Measurements from ENCODE around the gene FJX1.

Gene FJX1

DNA sequence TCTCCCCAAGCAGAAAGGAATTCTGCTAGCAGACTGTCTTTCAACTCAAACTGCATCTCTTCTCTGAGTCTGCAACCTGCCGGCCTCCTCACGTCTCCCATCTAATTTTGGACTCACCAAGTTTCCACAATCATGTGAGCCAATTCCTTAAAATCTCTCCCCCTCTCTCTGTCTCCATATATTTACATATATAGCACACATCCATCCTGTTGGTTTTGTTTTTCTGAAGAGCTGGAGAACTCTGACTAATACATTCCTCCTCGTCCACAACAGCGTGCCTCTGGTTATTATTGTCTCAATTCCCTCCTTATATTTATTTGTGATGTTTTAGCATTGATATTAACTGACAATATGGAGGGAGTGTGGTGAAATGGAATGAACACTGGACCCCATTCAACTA, 29.6 kb upstream of the FJX1 start:
- no peak overlapping the region for H3K27ac ChIP-seq (ENCODE audit: low read depth, low read length)
- peaks cover 3% of the 10 kb centered on the region; the same call in 1 of the 2 replicates for H3K27me3 ChIP-seq (ENCODE audit: control insufficient read depth, insufficient read depth, low read length)

GRCh38 chr11:35589281-35589680, 29.0 kb upstream of the FJX1 start:
- no peak overlapping the region for H3K27ac ChIP-seq (ENCODE audit: low read depth, low read length)
- no peak overlapping the region for H3K9ac ChIP-seq (ENCODE audit: low read length)
- H3K27me3 ChIP-seq (ENCODE audit: control insufficient read depth, insufficient read depth, low read length) = peaks cover 3% of the 10 kb centered on the region; the same call in 1 of the 2 replicates
- no peak overlapping the region for H3K4me3 ChIP-seq (ENCODE audit: low read depth, low read length)
- no peaks in the 10 kb centered on the region for H3K36me3 ChIP-seq (ENCODE audit: control insufficient read depth, insufficient read depth, low read length)
- H3K4me1 ChIP-seq (ENCODE audit: control insufficient read depth, insufficient read depth, low read length) = no peaks in the 10 kb centered on the region
- no peaks in the 10 kb centered on the region for H3K9me3 ChIP-seq (ENCODE audit: control insufficient read depth, insufficient read depth, low read depth, low read length)

More for the DNA sequence above, 29.6 kb upstream of the FJX1 start:
- no peak overlapping the region for H3K9ac ChIP-seq (ENCODE audit: low read length)
- no peaks in the 10 kb centered on the region for H3K4me1 ChIP-seq (ENCODE audit: control insufficient read depth, insufficient read depth, low read length)
- no peak overlapping the region for H3K4me3 ChIP-seq (ENCODE audit: low read depth, low read length)
- H3K9me3 ChIP-seq (ENCODE audit: control insufficient read depth, insufficient read depth, low read depth, low read length) = no peaks in the 10 kb centered on the region
- no peaks in the 10 kb centered on the region for H3K36me3 ChIP-seq (ENCODE audit: control insufficient read depth, insufficient read depth, low read length)

DNA sequence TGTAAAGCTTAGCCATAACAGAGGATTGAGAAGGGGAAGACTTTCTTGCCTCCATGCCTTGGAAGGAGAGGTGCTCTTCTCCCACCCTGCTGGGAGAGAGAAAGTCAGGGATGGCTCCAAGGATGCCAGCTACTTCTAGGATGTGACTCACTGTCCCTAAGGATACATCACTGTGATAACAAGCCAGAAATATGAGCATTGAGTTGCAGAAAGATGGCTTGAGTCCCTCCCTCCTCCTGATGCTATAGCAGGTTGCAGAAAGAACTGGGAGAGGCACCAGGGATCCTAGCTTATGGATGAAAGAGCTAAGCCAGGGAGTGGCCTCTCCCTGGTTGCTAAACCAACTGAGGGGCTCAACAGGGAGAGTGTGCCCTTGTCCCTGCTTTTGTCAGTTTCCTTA, 27.8 kb upstream of the FJX1 start:
- Histone ChIP-seq H3K27me3 (ENCODE audit: control insufficient read depth, insufficient read depth, low read length) (peaks cover 3% of the 10 kb centered on the region; the same call in 1 of the 2 replicates), H3K36me3 (ENCODE audit: control insufficient read depth, insufficient read depth, low read length) (no peaks in the 10 kb centered on the region), H3K27ac (ENCODE audit: low read depth, low read length) (no peak overlapping the region), H3K9me3 (ENCODE audit: control insufficient read depth, insufficient read depth, low read depth, low read length) (no peaks in the 10 kb centered on the region), H3K4me1 (ENCODE audit: control insufficient read depth, insufficient read depth, low read length) (no peaks in the 10 kb centered on the region), H3K4me3 (ENCODE audit: low read depth, low read length) (no peak overlapping the region), H3K9ac (ENCODE audit: low read length) (no peak overlapping the region)

- H3K27ac ChIP-seq (ENCODE audit: low read depth, low read length) = no peak overlapping the region
- peaks cover 3% of the 10 kb centered on the region; the same call in 1 of the 2 replicates for H3K27me3 ChIP-seq (ENCODE audit: control insufficient read depth, insufficient read depth, low read length)
- H3K4me3 ChIP-seq (ENCODE audit: low read depth, low read length) = no peak overlapping the region
- no peaks in the 10 kb centered on the region for H3K4me1 ChIP-seq (ENCODE audit: control insufficient read depth, insufficient read depth, low read length)
- no peaks in the 10 kb centered on the region for H3K9me3 ChIP-seq (ENCODE audit: control insufficient read depth, insufficient read depth, low read depth, low read length)
- no peaks in the 10 kb centered on the region for H3K36me3 ChIP-seq (ENCODE audit: control insufficient read depth, insufficient read depth, low read length)
- H3K9ac ChIP-seq (ENCODE audit: low read length) = no peak overlapping the region
These were observed 25.1 kb upstream of the FJX1 start for GRCh38 chr11:35593143-35593542.

GRCh38 chr11:35594680-35595079, 23.6 kb upstream of the FJX1 start:
- no peak overlapping the region for H3K27ac ChIP-seq (ENCODE audit: low read depth, low read length)
- H3K4me1 ChIP-seq (ENCODE audit: control insufficient read depth, insufficient read depth, low read length) = no peaks in the 10 kb centered on the region
- no peaks in the 10 kb centered on the region for H3K9me3 ChIP-seq (ENCODE audit: control insufficient read depth, insufficient read depth, low read depth, low read length)
- H3K27me3 ChIP-seq (ENCODE audit: control insufficient read depth, insufficient read depth, low read length) = peaks cover 3% of the 10 kb centered on the region; the same call in 1 of the 2 replicates
- H3K4me3 ChIP-seq (ENCODE audit: low read depth, low read length) = no peak overlapping the region
- no peaks in the 10 kb centered on the region for H3K36me3 ChIP-seq (ENCODE audit: control insufficient read depth, insufficient read depth, low read length)
- no peak overlapping the region for H3K9ac ChIP-seq (ENCODE audit: low read length)

GRCh38 chr11:35598254-35599125, 19.8 kb upstream of the FJX1 start:
- H3K4me3 ChIP-seq (ENCODE audit: low read depth, low read length) = no peak overlapping the region
- no peaks in the 10 kb centered on the region for H3K4me1 ChIP-seq (ENCODE audit: control insufficient read depth, insufficient read depth, low read length)
- no peak overlapping the region for H3K9ac ChIP-seq (ENCODE audit: low read length)
- H3K27me3 ChIP-seq (ENCODE audit: control insufficient read depth, insufficient read depth, low read length) = no peaks in the 10 kb centered on the region
- no peaks in the 10 kb centered on the region for H3K36me3 ChIP-seq (ENCODE audit: control insufficient read depth, insufficient read depth, low read length)
- no peaks in the 10 kb centered on the region for H3K9me3 ChIP-seq (ENCODE audit: control insufficient read depth, insufficient read depth, low read depth, low read length)
- H3K27ac ChIP-seq (ENCODE audit: low read depth, low read length) = no peak overlapping the region

DNA sequence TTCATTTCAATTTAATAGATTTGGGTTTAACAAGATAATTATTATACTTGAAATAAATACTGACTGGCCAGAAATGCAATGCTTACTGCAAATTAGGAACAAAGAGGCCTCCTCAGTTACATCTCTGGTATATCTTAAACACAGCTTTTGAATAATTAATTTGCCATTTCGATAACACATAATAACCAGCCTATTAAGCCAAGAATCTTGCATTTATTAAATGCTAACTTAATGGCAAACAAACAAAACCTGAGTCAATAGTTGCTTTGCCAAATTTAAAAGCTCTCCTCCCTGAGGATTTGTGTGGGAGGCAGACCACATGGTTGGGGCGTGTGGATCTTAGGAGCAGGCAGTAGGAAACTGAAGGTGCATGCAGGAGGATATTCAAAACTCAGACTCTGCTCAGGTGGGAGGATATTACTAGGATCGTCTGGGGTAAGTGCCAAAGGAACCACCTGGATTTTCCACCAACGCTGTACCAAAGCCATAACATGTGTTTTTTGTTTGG, 17.9 kb upstream of the FJX1 start:
- Histone ChIP-seq H3K36me3 (ENCODE audit: control insufficient read depth, insufficient read depth, low read length) (no peaks in the 10 kb centered on the region), H3K9ac (ENCODE audit: low read length) (no peak overlapping the region), H3K4me1 (ENCODE audit: control insufficient read depth, insufficient read depth, low read length) (no peaks in the 10 kb centered on the region), H3K4me3 (ENCODE audit: low read depth, low read length) (no peak overlapping the region), H3K9me3 (ENCODE audit: control insufficient read depth, insufficient read depth, low read depth, low read length) (no peaks in the 10 kb centered on the region), H3K27ac (ENCODE audit: low read depth, low read length) (no peak overlapping the region), H3K27me3 (ENCODE audit: control insufficient read depth, insufficient read depth, low read length) (no peaks in the 10 kb centered on the region)

DNA sequence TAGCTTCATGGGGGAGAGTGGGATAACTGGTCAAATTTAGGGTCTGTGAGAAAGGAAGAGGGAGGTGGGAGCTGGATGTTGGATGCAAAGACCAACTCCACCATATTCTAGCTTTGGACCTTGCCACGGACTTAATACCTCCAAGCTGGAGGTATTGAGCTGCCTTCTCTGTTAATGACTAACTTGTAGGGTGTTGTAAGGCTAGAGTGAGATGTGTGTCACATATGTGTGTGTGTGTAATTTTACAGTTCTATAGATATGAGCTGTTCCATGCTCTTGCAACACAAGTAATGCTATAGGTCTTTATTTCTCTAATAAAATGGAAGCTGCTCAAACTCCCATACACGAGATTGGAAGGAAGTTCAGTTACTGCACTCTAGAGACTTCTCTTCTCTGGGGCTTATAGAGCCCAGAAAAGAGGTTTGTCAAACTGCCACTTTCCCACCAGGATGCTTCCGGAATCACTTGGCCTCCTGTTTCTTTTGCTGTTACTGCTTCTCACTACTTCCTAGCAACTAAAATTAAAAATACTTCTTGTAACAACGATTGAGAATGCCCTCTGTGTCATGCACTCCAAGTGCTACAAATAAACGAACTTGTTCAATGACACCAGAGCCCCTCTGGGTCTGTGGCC, 16.0 kb upstream of the FJX1 start:
- no peak overlapping the region for H3K4me3 ChIP-seq (ENCODE audit: low read depth, low read length)
- no peaks in the 10 kb centered on the region for H3K9me3 ChIP-seq (ENCODE audit: control insufficient read depth, insufficient read depth, low read depth, low read length)
- H3K27me3 ChIP-seq (ENCODE audit: control insufficient read depth, insufficient read depth, low read length) = no peaks in the 10 kb centered on the region
- no peak overlapping the region for H3K27ac ChIP-seq (ENCODE audit: low read depth, low read length)
- no peaks in the 10 kb centered on the region for H3K4me1 ChIP-seq (ENCODE audit: control insufficient read depth, insufficient read depth, low read length)
- no peak overlapping the region for H3K9ac ChIP-seq (ENCODE audit: low read length)
- no peaks in the 10 kb centered on the region for H3K36me3 ChIP-seq (ENCODE audit: control insufficient read depth, insufficient read depth, low read length)

- no peak overlapping the region for H3K9ac ChIP-seq (ENCODE audit: low read length)
These were observed 15.3 kb upstream of the FJX1 start for GRCh38 chr11:35602979-35603378.

GRCh38 chr11:35605706-35606105, 12.6 kb upstream of the FJX1 start:
- peaks cover 13% of the 10 kb centered on the region for H3K27me3 ChIP-seq (ENCODE audit: control insufficient read depth, insufficient read depth, low read length)
- no peak overlapping the region for H3K27ac ChIP-seq (ENCODE audit: low read depth, low read length)
- H3K4me1 ChIP-seq (ENCODE audit: control insufficient read depth, insufficient read depth, low read length) = peaks cover 12% of the 10 kb centered on the region; the same call in 1 of the 2 replicates

More at GRCh38 chr11:35602979-35603378, 15.3 kb upstream of the FJX1 start:
- Histone ChIP-seq H3K27ac (ENCODE audit: low read depth, low read length) (no peak overlapping the region), H3K9me3 (ENCODE audit: control insufficient read depth, insufficient read depth, low read depth, low read length) (no peaks in the 10 kb centered on the region), H3K27me3 (ENCODE audit: control insufficient read depth, insufficient read depth, low read length) (no peaks in the 10 kb centered on the region), H3K36me3 (ENCODE audit: control insufficient read depth, insufficient read depth, low read length) (no peaks in the 10 kb centered on the region), H3K4me3 (ENCODE audit: low read depth, low read length) (no peak overlapping the region), H3K4me1 (ENCODE audit: control insufficient read depth, insufficient read depth, low read length) (no peaks in the 10 kb centered on the region)

DNA sequence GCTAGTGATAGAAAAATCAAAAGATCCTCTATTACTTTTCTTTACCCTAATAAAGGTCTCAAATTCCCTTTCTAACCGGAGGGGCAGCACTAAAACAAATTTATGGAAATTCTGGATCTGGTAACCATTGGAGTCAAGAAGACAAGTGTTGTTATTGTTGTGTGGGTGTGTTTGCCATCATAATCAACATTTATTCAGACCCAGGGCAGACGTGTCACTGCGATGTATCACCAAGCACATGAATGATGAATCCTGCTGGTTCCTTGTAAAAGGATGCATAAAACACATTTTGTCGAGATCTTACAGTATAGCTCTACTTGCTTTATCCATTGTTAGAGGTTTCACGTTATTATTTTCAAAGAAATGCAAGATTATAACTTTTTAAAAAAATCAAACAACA, 12.1 kb upstream of the FJX1 start:
- Histone ChIP-seq H3K9me3 (ENCODE audit: control insufficient read depth, insufficient read depth, low read depth, low read length) (no peaks in the 10 kb centered on the region), H3K36me3 (ENCODE audit: control insufficient read depth, insufficient read depth, low read length) (no peaks in the 10 kb centered on the region), H3K27me3 (ENCODE audit: control insufficient read depth, insufficient read depth, low read length) (peaks cover 13% of the 10 kb centered on the region), H3K4me1 (ENCODE audit: control insufficient read depth, insufficient read depth, low read length) (peaks cover 12% of the 10 kb centered on the region; the same call in 1 of the 2 replicates), H3K4me3 (ENCODE audit: low read depth, low read length) (no peak overlapping the region), H3K27ac (ENCODE audit: low read depth, low read length) (no peak overlapping the region), H3K9ac (ENCODE audit: low read length) (no peak overlapping the region)

More at GRCh38 chr11:35605706-35606105, 12.6 kb upstream of the FJX1 start:
- H3K36me3 ChIP-seq (ENCODE audit: control insufficient read depth, insufficient read depth, low read length) = no peaks in the 10 kb centered on the region
- H3K4me3 ChIP-seq (ENCODE audit: low read depth, low read length) = no peak overlapping the region
- no peak overlapping the region for H3K9ac ChIP-seq (ENCODE audit: low read length)
- no peaks in the 10 kb centered on the region for H3K9me3 ChIP-seq (ENCODE audit: control insufficient read depth, insufficient read depth, low read depth, low read length)

Measured in HUES6 (cell line).